Fibroblast of skin of left biceps (primary cell): ENCODE results near the gene ITK.

Experiments
- DNase-seq, 2 experiments: peaks; one replicate each; pipeline ENCODE4 v3.0.0-alpha.2; 2013; ENCODE audit warnings: low read depth in 2 of 2

ITK gene

DNA sequence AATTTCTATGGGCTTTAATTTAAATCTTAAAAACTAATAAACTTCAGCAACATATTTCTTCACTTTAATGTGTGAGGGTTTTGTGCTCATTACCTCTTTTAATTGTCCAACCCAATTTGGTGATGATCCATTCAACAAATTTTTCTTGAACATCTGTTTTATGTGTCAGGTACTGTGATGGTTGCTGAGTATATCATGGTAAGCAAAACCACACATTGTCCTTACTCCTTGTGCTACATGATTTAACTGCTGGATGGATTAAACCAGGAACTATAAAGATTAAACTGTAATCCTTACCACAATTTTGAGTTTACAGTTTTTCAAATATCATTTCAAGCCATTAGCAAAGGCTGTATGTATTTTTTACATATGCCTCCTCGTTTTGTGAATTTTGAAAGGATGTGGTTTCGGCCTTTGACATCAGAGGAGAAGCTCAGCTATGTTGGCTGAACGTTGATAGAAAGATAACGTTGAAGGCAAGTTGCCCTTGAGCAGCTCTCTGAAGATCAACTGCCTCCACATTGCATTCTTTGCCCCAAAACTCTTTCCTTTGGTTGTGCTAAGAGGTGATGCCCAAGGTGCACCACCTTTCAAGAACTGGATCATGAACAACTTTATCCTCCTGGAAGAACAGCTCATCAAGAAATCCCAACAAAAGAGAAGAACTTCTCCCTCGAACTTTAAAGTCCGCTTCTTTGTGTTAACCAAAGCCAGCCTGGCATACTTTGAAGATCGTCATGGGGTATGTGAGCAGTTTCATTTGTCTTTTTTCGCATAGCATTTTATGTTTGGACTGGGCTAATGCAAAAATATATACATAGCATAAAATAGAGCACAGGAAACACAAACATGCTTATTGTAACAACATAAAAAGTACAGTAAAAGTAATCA lies at the start of gene ITK:
ITK (plus strand) TSS at position 467 of the 891 bp plus-strand sequence; CDS start at position 605, 138 bp downstream.
- DNase-seq: no peak

GRCh38 chr5:157130925-157131324 lies 49.7 kb upstream of the ITK start:
- DNase-seq: no peak

GRCh38 chr5:157132281-157132612 lies 48.4 kb upstream of the ITK start:
- DNase-seq: no peak

DNA sequence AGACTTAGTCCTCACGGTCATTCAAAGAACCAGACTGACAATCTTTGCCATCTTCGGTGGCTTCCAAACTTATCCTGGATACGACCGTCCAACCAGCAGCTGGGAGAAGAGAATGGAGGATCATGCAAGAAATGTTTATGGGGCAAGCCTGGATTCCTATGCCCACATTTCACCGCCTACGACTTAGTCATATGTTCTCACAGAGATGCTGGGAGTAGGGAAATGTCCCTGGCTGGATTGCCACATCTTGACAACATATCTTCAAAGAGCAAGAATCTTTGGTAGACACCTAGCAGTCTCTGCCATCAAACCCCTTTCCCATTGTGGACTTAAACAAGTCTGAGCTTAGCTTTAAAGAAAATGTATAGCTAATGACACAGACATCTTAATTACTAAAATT lies 42.9 kb upstream of the ITK start:
- no peak for DNase-seq

DNA sequence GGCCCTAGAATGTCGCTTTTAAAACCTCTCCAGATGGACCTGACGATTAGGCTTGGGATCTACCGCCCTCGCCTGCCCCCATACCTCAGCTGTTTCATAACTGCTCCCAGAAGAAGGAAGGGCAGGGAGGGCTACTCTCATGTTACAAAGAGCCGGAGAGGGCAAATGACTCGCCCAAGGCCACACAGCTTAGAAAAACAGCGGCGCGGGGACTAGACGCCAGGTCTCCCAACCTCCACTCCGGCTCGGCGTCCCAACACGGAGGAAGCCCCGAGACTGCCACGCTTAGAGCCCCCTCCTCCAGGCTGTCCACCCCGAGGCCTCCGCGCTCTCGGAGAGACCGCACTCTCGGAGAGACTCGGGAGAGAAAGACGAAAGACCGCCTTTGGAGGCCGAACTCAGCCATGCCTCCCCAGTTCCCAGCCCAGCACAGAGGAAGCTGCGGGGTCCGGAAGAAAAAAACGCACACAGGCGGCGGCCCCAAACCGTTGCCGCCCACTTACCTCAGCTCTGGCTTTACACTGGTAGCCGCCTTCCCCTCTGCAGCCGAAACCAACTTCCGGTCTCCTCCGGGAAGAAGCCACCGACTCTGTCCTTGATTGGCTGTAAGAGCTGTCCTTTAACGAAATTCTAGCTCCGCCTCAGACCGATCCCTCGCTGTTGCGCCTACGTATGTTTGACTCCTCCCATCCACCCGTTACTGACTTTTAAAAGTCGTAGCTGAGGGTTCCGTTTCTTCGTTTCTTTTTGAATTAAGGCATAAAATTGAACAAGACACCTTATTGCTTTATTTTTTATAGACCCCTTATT lies 38.1 kb upstream of the ITK start, which contains the start of gene MED7:
MED7 (minus strand) TSS at position 549 of the 810 bp plus-strand sequence. CDS start 3,434 bp downstream, outside the sequence.
- peak; percentile 99 for DNase-seq

DNA sequence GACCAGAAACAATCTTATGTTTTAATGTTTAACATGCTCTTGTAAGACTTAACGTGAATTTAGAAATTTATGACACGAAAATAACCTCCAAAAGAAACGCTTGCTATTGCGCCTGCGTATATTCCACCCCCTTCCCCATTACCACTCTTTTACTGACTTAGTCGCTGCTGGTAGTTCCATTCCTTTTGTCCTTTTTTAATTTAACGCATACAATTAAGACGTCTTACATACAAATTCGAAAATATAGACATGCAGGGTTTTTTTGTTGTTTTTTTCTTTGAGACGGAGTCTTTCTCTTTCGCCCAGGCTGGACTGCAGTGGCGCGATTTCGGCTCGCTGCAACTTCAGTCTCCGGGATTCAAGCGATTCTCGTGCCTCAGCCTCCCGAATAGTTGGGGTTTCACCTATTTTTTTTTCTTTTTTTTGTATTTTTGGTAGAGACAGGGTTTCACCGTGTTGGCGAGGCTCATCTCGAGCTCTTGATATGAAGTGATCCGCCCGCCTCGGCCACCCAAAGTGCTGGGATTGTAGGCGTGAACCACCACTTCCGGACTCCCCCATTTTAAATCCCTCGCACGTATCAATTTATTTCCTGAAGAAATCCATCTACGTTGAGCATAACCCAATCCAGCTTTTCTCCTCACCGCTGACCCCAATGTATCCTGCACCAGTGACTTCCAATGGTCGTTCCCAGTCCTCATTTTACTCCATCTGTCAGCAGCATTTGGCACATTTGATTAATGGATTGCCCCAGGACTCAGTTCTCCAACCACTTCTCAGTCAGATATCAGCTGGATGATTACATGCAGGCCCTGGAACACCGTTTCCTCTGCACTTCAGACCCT lies 37.3 kb upstream of the ITK start:
- DNase-seq: no peak

DNA sequence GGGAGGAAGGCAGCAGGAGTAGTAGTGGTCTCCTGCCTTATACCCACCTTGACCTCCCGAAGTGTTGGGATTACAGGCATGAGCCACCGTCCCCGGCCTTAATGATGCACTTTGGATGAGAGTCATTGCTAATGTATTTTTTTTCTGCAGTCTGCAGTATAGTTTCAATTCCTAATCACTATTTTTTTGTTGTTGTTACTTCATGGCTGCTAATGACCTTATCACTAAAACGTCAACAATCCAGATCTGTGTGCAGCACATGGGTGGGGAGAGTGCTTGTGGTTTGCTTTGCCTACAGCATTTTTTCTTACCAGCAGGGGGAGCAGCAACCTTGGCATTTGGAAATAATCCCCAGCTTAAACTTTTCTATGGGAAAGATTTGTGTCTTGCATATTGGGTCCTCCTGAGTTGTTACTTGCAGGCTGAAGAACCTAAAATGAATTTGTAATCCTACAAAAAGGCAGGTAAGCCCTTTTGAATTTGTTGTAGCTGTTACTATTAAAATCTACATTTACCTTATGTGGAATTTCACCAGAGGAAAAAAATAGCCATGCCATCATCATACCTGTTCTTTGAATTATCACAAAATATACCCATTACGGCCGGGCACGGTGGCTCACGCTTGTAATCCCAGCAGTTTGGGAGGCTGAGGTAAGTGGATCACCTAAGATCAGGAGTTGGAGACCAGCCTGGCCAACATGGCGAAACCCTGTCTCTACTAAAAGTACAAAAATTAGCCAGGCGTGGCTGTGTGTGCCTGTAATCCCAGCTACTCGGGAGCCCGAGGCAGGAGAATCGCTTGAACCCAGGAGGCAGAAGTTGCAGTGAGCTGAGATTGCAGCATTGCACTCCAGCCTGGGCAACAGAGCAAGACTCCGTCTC lies 31.7 kb upstream of the ITK start:
- DNase-seq: peak; percentile 30 to 35

DNA sequence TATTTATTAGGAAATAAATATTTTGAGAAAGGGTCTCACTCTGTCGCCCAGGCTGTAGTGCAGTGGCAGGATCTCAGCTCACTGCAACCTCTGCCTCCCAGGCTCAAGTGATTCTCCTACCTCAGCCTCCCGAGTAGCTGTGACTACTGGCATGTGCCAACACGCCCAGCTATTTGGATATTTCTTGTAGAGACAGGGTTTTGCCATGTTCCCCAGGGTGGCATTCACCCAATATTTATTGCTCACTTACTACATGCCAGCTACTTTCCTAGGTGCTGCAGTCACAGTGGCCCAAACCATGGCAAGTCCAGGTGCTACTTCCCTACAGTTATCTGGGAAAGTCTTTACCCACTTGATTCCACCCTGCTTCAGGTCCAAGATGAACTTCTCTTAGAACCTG lies 29.6 kb upstream of the ITK start:
- no peak for DNase-seq

- DNase-seq: no peak
These were observed 25.3 kb upstream of the ITK start for GRCh38 chr5:157155297-157155696.

GRCh38 chr5:157157293-157157891 lies 23.2 kb upstream of the ITK start:
- no peak for DNase-seq

- no peak for DNase-seq
These were observed 21.4 kb upstream of the ITK start for GRCh38 chr5:157159209-157159751.

DNA sequence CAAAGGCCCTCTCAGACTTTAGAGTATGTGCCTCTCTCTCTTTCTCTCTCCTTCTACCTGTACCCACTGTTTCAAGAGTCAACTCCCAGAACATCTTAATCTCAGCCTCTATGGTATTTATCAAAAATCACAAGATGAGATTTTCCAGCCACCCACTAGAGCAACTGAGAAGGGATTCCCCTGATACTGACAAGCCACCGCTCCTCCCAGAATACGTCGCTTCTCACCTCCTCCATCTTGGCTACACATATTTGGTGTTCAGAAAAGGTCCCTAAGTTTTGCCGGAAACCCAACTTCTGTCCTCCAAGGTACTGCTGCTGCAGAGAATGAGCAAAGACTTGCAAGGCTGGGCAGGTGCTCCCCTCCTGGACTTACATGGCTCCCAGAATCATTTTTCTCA lies 20.6 kb upstream of the ITK start:
- DNase-seq: no peak

- no peak for DNase-seq
These were observed 18.6 kb upstream of the ITK start for GRCh38 chr5:157161996-157162395.

DNA sequence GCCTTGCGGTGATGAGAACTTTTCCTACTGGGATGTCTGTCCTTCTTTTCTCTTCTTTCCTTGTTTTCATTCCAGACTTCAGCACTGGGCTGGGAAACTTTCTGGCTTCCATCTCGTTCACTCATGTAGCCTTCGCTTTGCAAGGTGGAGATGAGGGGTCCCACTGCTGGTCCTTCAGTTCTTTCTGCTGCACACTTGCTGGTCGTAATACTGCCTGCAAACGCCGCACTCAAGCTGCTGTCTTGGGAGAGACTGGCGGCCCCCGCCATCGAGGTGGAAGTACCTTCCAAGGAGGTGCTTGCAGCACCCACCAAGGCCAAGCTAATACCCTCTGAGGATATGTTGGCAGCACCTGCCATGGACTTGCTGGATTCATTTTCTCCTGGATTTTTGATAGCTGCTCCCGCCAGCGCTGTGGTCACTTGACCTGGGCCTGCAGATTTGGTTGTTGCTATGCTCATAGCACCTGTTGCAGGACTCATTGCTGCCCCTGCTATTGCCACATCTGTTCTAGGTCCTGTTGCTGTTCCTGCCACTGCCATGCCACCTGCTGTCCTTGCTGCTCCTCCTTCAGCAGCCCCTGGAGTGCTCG lies 17.6 kb upstream of the ITK start:
- no peak for DNase-seq

- DNase-seq: no peak
These were observed 16.1 kb upstream of the ITK start for GRCh38 chr5:157164521-157164920.

GRCh38 chr5:157165261-157165660 lies 15.4 kb upstream of the ITK start:
- DNase-seq: no peak

GRCh38 chr5:157165668-157166067 lies 15.0 kb upstream of the ITK start:
- no peak for DNase-seq

- no peak for DNase-seq
These were observed 14.1 kb upstream of the ITK start, which contains the start of gene GARIN3 for GRCh38 chr5:157166214-157167213. Gene GARIN3, minus strand, starts transcription at chr5:157166264. Its CDS starts 96 bp downstream, at chr5:157166168.
